Mesodermal cell (in vitro differentiated cells): ENCODE measurements around the gene ADAM11.
A peak's percentile ranks its signal among the peaks of the same experiment; 100 is the strongest.

Experiments used
- H3K27ac ChIP-seq: 2 replicates; pipeline ENCODE4 v1.7.0; 2013; ENCODE audit warnings: mild to moderate bottlenecking, low read depth, low read length, moderate library complexity; ENCODE audit not compliant: severe bottlenecking
- H3K36me3 ChIP-seq: 2 replicates; pipeline ENCODE4 v1.7.1; 2013; ENCODE audit warnings: mild to moderate bottlenecking, low read length, moderate library complexity; ENCODE audit not compliant: control insufficient read depth, insufficient read depth
- H3K4me1 ChIP-seq: one replicate; pipeline ENCODE4 v1.7.1; 2013; ENCODE audit warnings: mild to moderate bottlenecking, low read length; ENCODE audit not compliant: insufficient read depth, control insufficient read depth, poor library complexity, severe bottlenecking
- H3K4me3 ChIP-seq: 2 replicates; pipeline ENCODE4 v1.7.0; 2013; ENCODE audit warnings: low read length, control low read depth, mild to moderate bottlenecking; ENCODE audit not compliant: insufficient read depth, poor library complexity, severe bottlenecking; ENCODE audit errors: extremely low read depth
- H3K9me3 ChIP-seq: 2 replicates; pipeline ENCODE4 v1.7.1; 2013; ENCODE audit warnings: mild to moderate bottlenecking, low read length, moderate library complexity; ENCODE audit not compliant: control insufficient read depth
- WGBS, 2 experiments: methylation state at CpG; one replicate each; pipeline ENCODE4 v1.1.5; 2013; ENCODE audit warnings: missing lambda C conversion rate in 2 of 2; ENCODE audit not compliant: insufficient coverage in 2 of 2; 5-methylcytosine and 5-hydroxymethylcytosine counted together

ADAM11 gene

DNA sequence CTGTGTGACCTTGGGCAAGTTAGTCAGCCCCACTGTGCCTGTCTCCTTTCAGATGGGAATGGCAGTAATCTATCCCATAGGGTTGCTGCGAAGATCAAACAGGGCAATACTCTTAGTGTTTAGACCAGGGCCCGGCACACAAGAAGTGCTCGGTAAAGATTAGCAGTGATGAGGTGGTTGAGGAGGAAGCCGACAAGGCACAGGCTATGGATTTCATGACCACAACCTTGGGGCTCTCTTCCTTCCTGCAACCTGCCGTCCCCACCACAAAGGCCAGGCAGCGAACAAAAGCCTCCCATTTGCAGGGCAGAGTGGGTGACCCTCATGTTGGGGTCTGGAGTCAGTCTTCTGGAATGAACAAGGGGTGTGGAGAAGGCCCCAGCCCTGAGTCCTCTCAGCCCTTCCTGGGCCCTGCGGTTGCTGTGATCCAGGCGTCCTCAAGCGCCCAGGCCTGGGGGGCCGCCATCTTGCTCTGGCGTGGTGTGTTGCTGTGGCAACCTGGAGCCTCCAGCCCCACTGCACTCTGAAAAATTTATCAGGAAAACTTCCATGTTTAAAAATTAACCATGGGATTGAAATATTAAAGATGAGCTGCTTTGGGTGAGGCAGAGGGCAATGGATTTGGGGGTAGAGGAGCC lies 9.8 kb downstream of the ADAM11 start:
- H3K36me3 ChIP-seq: no peaks in the 10 kb centered on the region
- no peaks in the 10 kb centered on the region for H3K4me1 ChIP-seq
- H3K9me3 ChIP-seq: no peaks in the 10 kb centered on the region
- H3K4me3 ChIP-seq: no peak overlapping the region
- no peak overlapping the region for H3K27ac ChIP-seq
- whole genome bisulfite sequencing, 2 experiments: 88 to 98% methylated on average over 7 to 8 of the region's 11 CpGs

DNA sequence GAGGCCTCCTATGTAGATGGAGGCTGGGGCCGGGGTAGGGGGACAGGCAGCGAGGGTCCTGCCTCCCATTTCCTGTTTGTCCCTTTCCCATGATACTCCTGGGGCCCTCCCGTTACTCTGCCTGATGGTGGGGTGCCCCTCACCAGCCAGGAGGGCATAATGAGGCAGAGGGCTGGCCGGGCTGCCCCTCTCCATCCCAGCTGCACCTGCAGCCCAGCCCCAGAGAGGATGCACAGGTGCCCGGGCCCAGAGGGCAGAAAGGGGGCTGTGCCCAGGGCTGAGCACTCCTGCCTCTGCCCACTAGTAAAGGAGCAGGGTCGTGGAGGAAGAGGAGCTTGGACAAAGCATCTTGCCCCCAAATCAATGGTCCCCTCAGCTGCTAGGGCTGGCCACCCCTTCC lies 10.4 kb downstream of the ADAM11 start:
- 75 to 80% methylated on average over 4 to 6 of the region's 6 CpGs for WGBS, 2 experiments
- Histone ChIP-seq H3K9me3 (no peaks in the 10 kb centered on the region), H3K4me3 (no peak overlapping the region), H3K27ac (no peak overlapping the region), H3K4me1 (no peaks in the 10 kb centered on the region), H3K36me3 (no peaks in the 10 kb centered on the region)

DNA sequence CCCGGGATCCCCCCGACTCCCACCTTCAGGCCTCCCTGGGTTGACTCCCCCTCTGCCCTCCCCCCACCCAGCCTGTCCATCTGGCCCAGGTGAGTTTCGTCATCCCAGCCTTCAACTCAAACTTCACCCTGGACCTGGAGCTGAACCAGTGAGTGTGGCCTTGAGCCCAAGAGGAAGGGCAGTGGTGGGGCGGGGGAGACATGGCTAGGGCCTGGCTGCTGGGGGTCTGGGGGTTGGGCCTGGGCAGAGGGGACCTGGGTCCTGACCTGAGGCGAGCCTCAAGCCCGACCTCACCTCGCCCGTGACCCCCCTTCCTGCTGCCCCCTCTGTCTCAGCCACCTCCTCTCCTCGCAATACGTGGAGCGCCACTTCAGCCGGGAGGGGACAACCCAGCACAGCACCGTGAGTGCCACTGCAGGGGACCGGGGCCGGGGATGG lies 10.9 kb downstream of the ADAM11 start:
- Histone ChIP-seq H3K27ac (no peak overlapping the region), H3K9me3 (no peaks in the 10 kb centered on the region), H3K4me3 (no peak overlapping the region), H3K36me3 (no peaks in the 10 kb centered on the region), H3K4me1 (no peaks in the 10 kb centered on the region)
- 85 to 95% methylated on average over 3 to 4 of the region's 15 CpGs for WGBS, 2 experiments

DNA sequence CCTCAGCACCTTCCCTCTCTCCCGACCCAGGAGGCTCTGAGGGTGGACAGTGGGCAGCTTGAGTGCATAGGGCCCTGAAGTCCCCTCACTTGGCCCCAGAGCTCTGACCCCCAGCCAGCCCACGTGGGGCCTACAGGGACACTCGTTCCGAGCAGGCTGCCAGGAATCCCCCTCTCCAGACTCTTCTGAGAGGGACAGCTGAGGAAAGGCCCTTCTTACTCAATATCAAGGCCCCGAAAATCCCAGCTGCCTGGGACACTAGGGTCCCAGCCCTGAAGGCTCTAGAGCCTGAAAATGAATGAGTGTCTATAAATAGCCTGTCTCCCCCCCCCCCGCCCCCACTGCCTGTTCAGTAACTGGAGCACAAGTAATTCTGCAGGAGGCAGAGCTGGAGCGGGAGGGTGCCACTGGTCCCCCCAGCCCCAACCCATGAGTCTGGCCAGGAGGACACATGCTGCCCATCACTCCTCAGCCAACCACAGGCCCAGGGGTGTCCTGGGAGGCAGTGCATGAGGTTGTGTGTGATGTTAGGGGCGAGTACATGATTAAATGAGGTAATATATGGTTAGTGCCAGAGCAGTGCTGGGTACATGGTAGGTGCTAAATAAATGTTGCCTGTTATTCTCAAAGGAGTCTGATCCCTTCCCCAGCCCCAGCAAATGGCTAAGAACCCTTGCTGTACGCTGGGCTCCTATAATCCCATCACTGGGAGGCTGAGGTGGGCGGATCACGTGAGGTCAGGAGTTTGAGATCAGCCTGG lies 11.6 kb downstream of the ADAM11 start:
- no peaks in the 10 kb centered on the region for H3K9me3 ChIP-seq
- H3K36me3 ChIP-seq: no peaks in the 10 kb centered on the region
- H3K4me1 ChIP-seq: no peaks in the 10 kb centered on the region
- H3K4me3 ChIP-seq: no peak overlapping the region
- no peak overlapping the region for H3K27ac ChIP-seq
- WGBS, 2 experiments: 60 to 89% methylated on average over 1 to 6 of the region's 11 CpGs

DNA sequence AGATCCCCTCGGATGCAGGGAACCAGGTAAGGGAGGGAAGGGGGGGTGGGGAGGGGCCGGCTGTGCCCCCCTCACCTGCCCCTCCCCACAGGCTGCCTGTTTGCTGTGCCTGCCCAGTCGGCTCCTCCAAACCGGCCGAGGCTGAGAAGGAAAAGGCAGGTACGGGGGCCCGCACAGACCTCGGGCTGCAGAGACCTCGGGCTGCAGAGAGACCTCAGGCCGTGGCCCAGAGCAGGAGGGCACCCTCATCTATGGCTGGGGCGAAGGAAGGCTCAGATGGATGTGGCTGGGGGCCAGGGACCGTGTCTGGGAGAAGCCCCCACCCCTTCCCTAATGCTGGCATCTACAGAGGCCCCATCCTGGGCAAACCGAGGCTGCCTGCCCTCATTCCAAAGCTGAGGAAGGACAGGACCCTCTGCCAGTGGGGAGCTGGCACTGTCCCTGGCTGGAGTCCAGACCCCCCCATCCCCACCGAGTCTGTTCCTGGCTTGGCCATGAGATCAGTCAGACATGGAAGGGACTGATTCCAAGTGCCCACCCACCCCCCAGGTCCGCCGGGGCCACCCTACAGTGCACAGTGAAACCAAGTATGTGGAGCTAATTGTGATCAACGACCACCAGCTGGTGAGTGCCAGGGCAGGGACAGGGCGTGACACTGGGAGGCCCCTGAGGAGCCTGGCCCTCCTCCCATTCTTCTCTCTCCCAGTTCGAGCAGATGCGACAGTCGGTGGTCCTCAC lies 13.7 kb downstream of the ADAM11 start:
- Histone ChIP-seq H3K4me1 (no peaks in the 10 kb centered on the region), H3K36me3 (no peaks in the 10 kb centered on the region), H3K9me3 (no peaks in the 10 kb centered on the region), H3K27ac (no peak overlapping the region), H3K4me3 (no peak overlapping the region)
- 83 to 86% methylated on average over 10 to 15 of the region's 21 CpGs for WGBS, 2 experiments

- no peaks in the 10 kb centered on the region for H3K4me1 ChIP-seq
- WGBS, 2 experiments: 91 to 94% methylated on average over 6 of the region's 6 CpGs
- H3K27ac ChIP-seq: no peak overlapping the region
- H3K9me3 ChIP-seq: no peaks in the 10 kb centered on the region
- no peak overlapping the region for H3K4me3 ChIP-seq
- H3K36me3 ChIP-seq: no peaks in the 10 kb centered on the region
These were observed 14.4 kb downstream of the ADAM11 start for GRCh38 chr17:44773140-44773539.

GRCh38 chr17:44774271-44775135 lies 15.7 kb downstream of the ADAM11 start:
- Histone ChIP-seq H3K36me3 (no peaks in the 10 kb centered on the region), H3K4me3 (peak overlapping the region; percentile 51), H3K9me3 (no peaks in the 10 kb centered on the region), H3K27ac (no peak overlapping the region), H3K4me1 (no peaks in the 10 kb centered on the region)
- 18 to 39% methylated on average over 9 to 30 of the region's 42 CpGs for WGBS, 2 experiments

- WGBS, 2 experiments: 0 to 1% methylated on average over 23 to 37 of the region's 50 CpGs
- H3K36me3 ChIP-seq: no peaks in the 10 kb centered on the region
- H3K4me1 ChIP-seq: no peaks in the 10 kb centered on the region
- no peak overlapping the region for H3K27ac ChIP-seq
- no peaks in the 10 kb centered on the region for H3K9me3 ChIP-seq
- H3K4me3 ChIP-seq: peak overlapping the region; percentile 51
These were observed 16.5 kb downstream of the ADAM11 start for GRCh38 chr17:44775136-44775837.

DNA sequence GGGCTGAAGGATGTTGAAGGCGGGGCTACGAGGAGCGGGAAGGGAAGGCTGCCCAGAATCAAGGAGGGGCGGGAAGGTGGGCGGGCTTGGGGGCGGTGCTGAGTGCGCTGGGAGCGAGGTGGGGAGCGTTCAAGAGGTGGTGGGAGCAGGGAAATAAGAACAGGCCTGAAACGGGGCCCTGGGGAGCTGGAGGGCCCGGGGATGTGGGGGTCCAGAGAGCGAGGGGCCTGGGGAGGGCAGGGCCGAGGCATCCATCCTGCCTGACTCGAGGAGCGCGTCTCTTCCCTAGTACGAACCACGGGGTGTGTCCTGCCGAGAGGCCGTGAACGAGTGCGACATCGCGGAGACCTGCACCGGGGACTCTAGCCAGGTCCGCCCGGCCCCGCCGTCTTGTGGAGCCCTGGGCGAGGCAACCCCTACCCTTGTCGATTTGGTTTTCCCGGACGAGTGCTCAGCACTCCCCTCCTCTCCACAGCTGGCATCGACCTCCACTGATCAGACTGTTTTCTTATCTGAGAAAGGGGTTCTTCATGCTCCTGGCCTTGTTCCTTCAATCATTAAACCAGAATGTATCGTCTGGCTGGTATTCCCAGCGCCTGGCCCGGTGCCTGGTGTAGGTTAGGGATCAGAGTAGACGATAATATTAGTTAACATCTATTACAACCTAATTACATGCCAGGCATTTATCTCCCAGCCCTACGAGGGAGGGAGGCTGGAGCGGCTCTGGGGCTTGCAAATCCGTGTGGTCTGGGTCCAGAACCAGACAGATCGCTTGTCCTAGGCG lies 17.2 kb downstream of the ADAM11 start:
- Histone ChIP-seq H3K27ac (no peak overlapping the region), H3K36me3 (no peaks in the 10 kb centered on the region), H3K9me3 (no peaks in the 10 kb centered on the region), H3K4me1 (peaks cover under 1% of the 10 kb centered on the region), H3K4me3 (peak overlapping the region; percentile 51)
- WGBS, 2 experiments: 16 to 17% methylated on average over 34 to 35 of the region's 43 CpGs
